HG02870 (cell line): ENCODE measurements around the gene RAB1A.

Experiments
- ATAC-seq: cut with Tn5 transposase; IDR thresholded peaks from one replicate; pipeline ENCODE4 v1.9.1; 2021; ENCODE audit warnings: mild to moderate bottlenecking, moderate library complexity; ENCODE audit not compliant: unreplicated experiment

RAB1A gene

GRCh38 chr2:65062843-65063825, 66.8 kb downstream of the RAB1A start:
- no peak for ATAC-seq

GRCh38 chr2:65061910-65062339, 68.0 kb downstream of the RAB1A start:
- ATAC-seq: no peak

DNA sequence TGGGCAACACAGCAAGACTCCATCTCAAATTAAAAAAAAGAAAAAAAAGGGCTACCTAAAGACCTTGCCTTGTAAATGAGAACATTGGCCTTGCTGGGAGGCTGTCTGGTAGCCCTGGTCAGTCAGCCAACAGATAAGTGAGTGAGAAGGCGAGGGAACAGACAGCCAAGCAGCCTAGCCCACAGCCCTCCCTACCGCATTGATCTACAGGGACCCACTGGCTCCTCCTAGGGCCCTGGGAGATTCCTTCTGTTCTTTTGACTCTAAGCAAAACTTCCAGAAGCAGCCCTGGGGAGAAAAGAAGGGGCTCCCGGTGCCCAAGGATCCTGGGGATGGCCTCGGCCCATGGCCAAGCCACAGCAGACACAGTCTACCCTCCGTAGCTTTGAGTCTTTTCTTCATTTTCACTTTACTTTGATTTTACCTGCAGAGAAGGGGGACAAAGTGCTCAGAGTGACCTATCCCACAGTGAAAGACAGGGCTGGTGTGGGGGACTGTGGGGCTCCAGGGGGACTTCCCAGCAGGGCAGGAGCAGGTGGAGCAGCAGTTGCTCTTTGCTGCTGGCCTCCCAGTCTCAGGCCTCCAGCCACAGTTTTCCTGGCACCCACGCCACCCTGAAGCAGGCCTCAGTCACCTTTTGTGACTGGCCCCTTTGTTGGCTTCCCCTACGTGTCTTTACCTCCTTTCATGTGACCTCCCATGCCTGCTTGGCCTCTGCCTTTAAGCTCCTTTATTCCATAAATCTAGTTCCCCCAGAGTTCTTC, 68.6 kb downstream of the RAB1A start:
- no peak for ATAC-seq

- ATAC-seq: no peak
These were observed 70.8 kb downstream of the RAB1A start for GRCh38 chr2:65059071-65059470.

GRCh38 chr2:65057391-65058052, 72.4 kb downstream of the RAB1A start:
- peak; percentile 20 for ATAC-seq

- ATAC-seq: no peak
These were observed 72.9 kb downstream of the RAB1A start for GRCh38 chr2:65057054-65057375.

DNA sequence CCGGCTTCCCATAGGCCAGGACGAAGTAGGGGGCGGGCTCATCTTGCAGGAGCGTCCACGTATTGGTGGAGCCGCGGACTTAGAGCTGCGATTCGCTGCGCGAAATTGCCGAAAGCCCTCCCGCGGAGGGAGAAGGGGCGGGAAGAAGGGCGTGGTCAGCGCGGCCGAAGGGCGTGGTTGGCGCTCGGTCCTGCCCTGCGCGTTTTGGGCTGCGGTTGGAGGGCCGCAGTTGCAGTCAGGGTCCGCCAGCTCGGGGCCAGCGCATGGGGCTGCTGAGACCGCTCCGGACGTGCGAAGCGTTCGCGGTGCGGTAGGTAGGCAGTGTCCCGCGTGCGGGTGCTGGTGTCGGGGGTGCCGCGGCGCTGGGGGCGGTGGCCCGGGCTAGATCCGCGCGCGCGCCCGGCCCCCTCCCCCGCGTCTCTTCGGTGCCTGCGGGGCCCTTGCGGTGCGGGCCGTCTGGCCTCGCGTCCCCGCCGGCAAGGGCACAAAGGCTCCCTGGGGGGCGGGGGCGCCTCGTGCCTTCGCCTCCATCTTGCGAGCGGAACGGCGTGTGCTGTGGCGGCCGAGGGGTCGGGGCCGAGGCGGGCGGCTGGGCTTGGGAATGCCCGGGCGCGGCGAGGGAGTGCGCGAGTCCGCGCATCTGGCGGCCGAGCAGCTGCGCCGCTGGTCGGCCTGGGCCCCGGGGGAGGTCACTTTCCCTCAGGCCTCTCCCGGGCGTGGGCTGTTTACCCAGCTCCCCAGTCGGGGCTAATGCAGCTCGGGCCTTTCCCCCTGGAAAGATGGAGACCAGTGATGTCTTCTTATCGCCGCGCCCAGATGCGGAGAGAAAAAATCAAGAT, 73.5 kb downstream of the RAB1A start, which contains the start of gene CEP68:
Gene CEP68 (plus strand): TSS at position 202 of the 839 bp plus-strand sequence. CDS start 13,029 bp downstream, outside the sequence.
- peak; percentile 82 for ATAC-seq

DNA sequence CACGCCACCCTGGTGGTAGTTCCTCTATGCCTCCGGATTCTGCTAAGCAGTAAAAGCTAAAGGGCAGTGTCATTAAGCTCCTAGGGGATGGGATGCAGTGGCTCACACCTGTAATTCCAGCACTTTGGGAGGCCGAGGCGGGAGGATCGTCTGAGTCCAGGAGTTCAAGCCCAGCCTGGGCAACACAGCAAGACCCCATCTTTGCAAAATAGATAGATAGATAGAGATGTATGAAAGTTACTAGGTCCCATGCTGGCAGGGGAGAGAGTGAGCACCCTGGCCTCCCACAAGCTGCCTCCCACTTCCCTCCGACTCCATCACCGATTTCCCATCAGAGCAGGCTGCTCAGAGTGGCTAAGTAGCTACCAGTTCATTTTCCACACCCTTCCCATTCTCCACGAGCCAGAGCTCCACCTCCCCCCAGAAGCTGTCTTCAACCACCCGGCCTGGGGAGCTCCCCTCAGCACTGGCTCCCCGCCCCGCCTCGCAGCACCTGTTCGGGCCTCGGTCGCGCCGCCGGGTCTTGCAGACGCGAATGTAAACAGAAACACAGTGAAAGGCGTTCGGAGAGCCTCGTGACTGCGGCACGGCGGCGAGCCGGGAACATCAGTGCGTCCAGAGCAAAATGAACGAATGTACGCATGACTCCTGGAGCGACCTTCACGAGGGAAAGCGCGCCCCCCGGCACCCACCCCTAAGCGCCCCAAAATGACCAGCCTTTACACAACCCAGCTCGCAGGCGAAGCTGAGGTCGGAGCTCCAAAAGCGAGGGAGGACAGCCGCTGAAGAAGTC, 74.3 kb downstream of the RAB1A start:
- peak; percentile 32 for ATAC-seq

DNA sequence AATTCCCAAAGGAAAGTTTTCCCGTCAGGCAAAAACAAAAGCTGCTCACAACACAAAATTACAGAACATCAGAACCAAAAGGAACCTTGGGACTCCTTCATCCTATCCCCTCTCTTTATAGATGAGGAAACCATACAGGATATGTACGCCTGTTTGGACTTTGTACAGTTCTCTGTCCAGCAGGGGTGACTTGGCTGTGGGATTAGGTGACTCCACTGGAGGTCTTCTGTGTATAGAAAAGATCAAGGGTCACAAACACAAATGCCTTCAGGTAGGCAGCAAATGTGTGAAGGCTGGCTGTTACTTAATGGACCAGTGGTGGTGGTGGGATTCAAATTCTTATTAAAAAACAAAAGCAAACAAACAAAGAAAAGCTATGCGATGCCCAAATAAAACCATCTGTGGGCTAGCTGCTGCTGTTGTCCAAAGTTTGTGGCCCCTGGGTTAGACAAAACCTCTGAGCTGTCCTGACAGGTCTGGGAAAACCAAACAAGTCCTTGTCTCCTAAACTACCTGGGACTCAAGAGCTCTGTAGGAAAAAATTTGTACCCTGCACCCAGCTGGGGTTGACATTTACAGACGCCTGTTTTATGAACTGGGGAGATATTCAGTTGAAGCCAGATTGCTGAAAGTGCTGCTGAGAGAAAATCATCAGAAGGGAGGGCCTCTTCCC, 75.0 kb downstream of the RAB1A start:
- no peak for ATAC-seq

DNA sequence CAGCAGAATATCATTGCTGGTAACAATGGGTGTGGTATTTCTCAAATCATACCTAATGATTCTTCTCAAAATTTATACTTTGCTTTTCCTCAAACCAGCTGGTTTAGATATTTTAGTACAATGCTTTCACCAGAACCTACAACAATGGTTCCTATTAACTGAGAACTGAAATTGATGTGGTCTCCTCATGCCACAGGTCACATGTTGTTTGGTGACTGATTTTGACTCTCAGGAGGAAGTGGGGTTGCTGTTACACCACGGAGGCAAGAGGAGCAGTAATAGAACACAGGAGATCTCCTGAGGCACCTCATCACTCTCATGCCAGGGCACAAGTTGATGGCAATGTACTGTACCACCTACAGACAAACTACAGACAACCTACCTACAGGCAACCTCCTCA, 76.7 kb downstream of the RAB1A start:
- peak; percentile 44 for ATAC-seq

GRCh38 chr2:65050931-65051330, 79.0 kb downstream of the RAB1A start:
- no peak for ATAC-seq

GRCh38 chr2:65049010-65049639, 80.8 kb downstream of the RAB1A start:
- ATAC-seq: no peak

GRCh38 chr2:65046633-65047407, 83.1 kb downstream of the RAB1A start:
- no peak for ATAC-seq

DNA sequence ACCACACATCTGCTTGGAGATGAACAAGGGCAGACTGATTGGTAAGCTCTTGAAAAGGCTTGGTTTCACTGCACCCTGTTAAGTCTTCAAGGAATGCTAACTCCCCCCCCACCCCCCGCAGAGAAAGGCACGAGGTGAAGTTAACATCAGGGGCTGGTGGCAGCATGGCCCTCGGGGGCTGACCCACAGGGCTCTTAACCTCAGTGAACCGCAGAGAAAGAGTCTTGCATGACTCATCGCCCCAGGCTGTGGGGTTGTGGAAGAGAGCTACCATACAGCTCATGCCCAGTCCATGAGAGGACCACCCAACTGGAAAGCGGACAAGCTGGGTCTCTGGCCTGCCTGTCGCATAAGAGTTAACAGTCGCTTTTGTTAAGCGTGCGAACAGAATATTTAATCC, 84.3 kb downstream of the RAB1A start:
- ATAC-seq: no peak

DNA sequence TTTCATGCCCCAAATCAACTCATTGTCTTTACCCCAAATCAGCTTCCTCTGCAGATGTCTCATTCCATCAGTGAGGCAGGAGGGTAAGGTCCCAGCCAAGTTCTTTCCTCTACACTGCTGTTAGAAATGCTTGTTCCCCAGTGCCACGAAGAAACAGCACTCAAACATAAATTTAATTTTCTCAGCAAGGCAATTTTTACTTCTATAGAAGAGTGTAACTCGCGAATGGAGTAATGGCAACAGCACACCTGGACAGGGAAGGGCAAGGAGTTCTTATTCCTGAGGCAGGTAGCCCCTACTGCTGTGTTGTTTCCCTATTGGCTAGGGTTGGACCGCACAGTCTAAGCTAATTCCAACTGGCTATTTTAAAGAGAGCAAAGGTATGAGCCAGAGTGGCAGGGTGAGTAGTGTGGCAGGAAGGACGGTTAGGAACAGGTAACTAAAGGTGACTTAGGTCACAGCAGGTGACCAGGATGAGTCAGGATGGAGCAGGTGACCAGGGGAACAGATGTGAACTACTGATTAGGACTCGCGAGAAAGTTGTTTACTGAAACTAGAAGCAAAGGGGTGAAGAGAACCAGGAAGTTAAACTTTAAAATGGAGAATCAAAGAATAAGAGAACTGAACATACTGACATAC, 85.7 kb downstream of the RAB1A start:
- ATAC-seq: no peak

GRCh38 chr2:65043001-65043400, 86.9 kb downstream of the RAB1A start:
- ATAC-seq: no peak
